DND-41 (cell line): ENCODE results near the gene EIF2S3.

Experiments used
- EZH2 ChIP-seq: IDR thresholded peaks from 3 replicates; pipeline ENCODE4 v1.6.1; 2012; ENCODE audit warnings: borderline replicate concordance, low read depth, mild to moderate bottlenecking, moderate library complexity, low read length, inconsistent platforms; ENCODE audit not compliant: severe bottlenecking
- TF ChIP-seq, protein P1 (sequence below): IDR thresholded peaks from 2 replicates; pipeline ENCODE4 v1.5.1; 2012; ENCODE audit warnings: borderline replicate concordance, low read length, moderate library complexity, mild to moderate bottlenecking; ENCODE audit not compliant: poor library complexity, severe bottlenecking; ENCODE audit errors: extremely low read depth

GRCh38 chrX:24020306-24020876 lies 34.4 kb upstream of the EIF2S3 start:
- TF ChIP-seq, protein P1, sequence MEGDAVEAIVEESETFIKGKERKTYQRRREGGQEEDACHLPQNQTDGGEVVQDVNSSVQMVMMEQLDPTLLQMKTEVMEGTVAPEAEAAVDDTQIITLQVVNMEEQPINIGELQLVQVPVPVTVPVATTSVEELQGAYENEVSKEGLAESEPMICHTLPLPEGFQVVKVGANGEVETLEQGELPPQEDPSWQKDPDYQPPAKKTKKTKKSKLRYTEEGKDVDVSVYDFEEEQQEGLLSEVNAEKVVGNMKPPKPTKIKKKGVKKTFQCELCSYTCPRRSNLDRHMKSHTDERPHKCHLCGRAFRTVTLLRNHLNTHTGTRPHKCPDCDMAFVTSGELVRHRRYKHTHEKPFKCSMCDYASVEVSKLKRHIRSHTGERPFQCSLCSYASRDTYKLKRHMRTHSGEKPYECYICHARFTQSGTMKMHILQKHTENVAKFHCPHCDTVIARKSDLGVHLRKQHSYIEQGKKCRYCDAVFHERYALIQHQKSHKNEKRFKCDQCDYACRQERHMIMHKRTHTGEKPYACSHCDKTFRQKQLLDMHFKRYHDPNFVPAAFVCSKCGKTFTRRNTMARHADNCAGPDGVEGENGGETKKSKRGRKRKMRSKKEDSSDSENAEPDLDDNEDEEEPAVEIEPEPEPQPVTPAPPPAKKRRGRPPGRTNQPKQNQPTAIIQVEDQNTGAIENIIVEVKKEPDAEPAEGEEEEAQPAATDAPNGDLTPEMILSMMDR: no peak
- no peak for TF ChIP-seq EZH2
